Measurements from ENCODE around the gene TAF10.

Gene TAF10

GRCh38 chr11:6640036-6640984, 28.3 kb upstream of the TAF10 start:
- no peak for DNase-seq (ENCODE audit: low read depth)

- no peak for DNase-seq (ENCODE audit: low read depth)
These were observed 26.4 kb upstream of the TAF10 start for GRCh38 chr11:6638429-6638828.

GRCh38 chr11:6637871-6638270, 25.9 kb upstream of the TAF10 start:
- no peak for DNase-seq (ENCODE audit: low read depth)

- DNase-seq (ENCODE audit: low read depth), result no peak
These were observed 24.5 kb upstream of the TAF10 start for GRCh38 chr11:6636480-6636879.

- DNase-seq (ENCODE audit: low read depth), result no peak
These were observed 23.3 kb upstream of the TAF10 start for GRCh38 chr11:6635082-6635932.

GRCh38 chr11:6634534-6634933, 22.5 kb upstream of the TAF10 start:
- no peak for DNase-seq (ENCODE audit: low read depth)

GRCh38 chr11:6633422-6634408, 21.7 kb upstream of the TAF10 start:
- no peak for DNase-seq (ENCODE audit: low read depth)

GRCh38 chr11:6632116-6633073, 20.4 kb upstream of the TAF10 start:
- DNase-seq (ENCODE audit: low read depth), result no peak

- no peak for DNase-seq (ENCODE audit: low read depth)
These were observed 19.4 kb upstream of the TAF10 start for GRCh38 chr11:6631361-6631890.

- DNase-seq (ENCODE audit: low read depth), result no peak
These were observed 18.7 kb upstream of the TAF10 start for GRCh38 chr11:6630632-6631291.

GRCh38 chr11:6629892-6630631, 18.0 kb upstream of the TAF10 start:
- DNase-seq (ENCODE audit: low read depth), result no peak

- DNase-seq (ENCODE audit: low read depth), result no peak
These were observed 17.5 kb upstream of the TAF10 start for GRCh38 chr11:6629573-6629891.

- DNase-seq (ENCODE audit: low read depth), result no peak
These were observed 16.5 kb upstream of the TAF10 start for GRCh38 chr11:6628526-6628925.

GRCh38 chr11:6627762-6628241, 15.8 kb upstream of the TAF10 start:
- DNase-seq (ENCODE audit: low read depth), result no peak

- no peak for DNase-seq (ENCODE audit: low read depth)
These were observed 15.2 kb upstream of the TAF10 start for GRCh38 chr11:6626971-6627761.

GRCh38 chr11:6625832-6626420, 13.9 kb upstream of the TAF10 start:
- DNase-seq (ENCODE audit: low read depth), result no peak

- DNase-seq (ENCODE audit: low read depth), result no peak
These were observed 13.3 kb upstream of the TAF10 start for GRCh38 chr11:6625156-6625831.

Measured in stimulated activated CD8-positive, alpha-beta memory T cell treated with anti-CD3 and anti-CD28 coated beads, Interleukin-15, amount 100 ng/mL, for 1 hour (primary cell).